Endothelial cell of umbilical vein (primary cell): ENCODE measurements around the gene SRPX. TPM values are rescaled to one million over a fixed set of nuclear protein-coding genes. Genes with fewer than 3 reads are reported as not detected.

ENCODE experiments used
- BruUV-seq: library from RNA; stranded (reverse); fragments of 400-500 nt; replicated peaks from 2 replicates; lab custom pipeline; 2021; lab: Mats Ljungman, UMichigan
- CTCF ChIA-PET: fragments of 300-600, 350-600 bp; sonication (Branson Sonifier 250); formaldehyde crosslinking; loops from one replicate; lab custom pipeline; 2021; ENCODE audit warnings: antibody characterized with exemption, inconsistent platforms; lab: Charles Lee
- POLR2A ChIA-PET: fragments of 300-600, 350-600 bp; sonication (Branson Sonifier 250); formaldehyde crosslinking; loops from one replicate; lab custom pipeline; 2021; ENCODE audit warnings: antibody characterized with exemption, inconsistent platforms; lab: Charles Lee
- DNase-seq: peaks from one replicate; pipeline ENCODE4 v3.0.0-alpha.2; 2011; ENCODE audit warnings: low read depth, low spot score
- FAIRE-seq: peaks from 2 replicates; lab custom pipeline; 2011; peaks lifted over from hg19 to GRCh38; lab: Jason Lieb, UNC
- H2AFZ ChIP-seq: 2 replicates; pipeline ENCODE4 v1.6.0; 2012; ENCODE audit warnings: low read depth, low read length, control low read depth, inconsistent platforms
- H3K27ac ChIP-seq: 2 replicates; pipeline ENCODE4 v1.5.1; 2011; ENCODE audit warnings: low read depth, mild to moderate bottlenecking, control low read depth, low read length, moderate library complexity; ENCODE audit not compliant: insufficient read depth
- H3K27me3 ChIP-seq, 2 experiments: 2 replicates each; pipeline versions ENCODE4 v1.6.0 to v1.6.1; 2011; ENCODE audit warnings: low read length in 2 of 2, mixed read lengths in 1 of 2; ENCODE audit not compliant: control insufficient read depth in 2 of 2, insufficient read depth in 2 of 2
- H3K36me3 ChIP-seq, 2 experiments: 2 replicates in 1 of 2; 3 replicates in 1 of 2; pipeline ENCODE4 v1.5.1; 2011; ENCODE audit warnings: low read length in 2 of 2, mild to moderate bottlenecking in 1 of 2, moderate library complexity in 1 of 2; ENCODE audit not compliant: control insufficient read depth in 2 of 2, insufficient read depth in 2 of 2; ENCODE audit errors: extremely low read depth in 1 of 2
- H3K4me1 ChIP-seq: 3 replicates; pipeline ENCODE4 v1.5.1; 2011; ENCODE audit warnings: mild to moderate bottlenecking, low read length; ENCODE audit not compliant: control insufficient read depth, insufficient read depth; ENCODE audit errors: extremely low read depth
- H3K4me2 ChIP-seq: 2 replicates; pipeline ENCODE4 v1.6.1; 2011; ENCODE audit warnings: low read length, control low read depth, mixed read lengths; ENCODE audit not compliant: insufficient read depth
- H3K4me3 ChIP-seq, 3 experiments: fragments of 200-600 bp in 1 of 3; sonication (generic), shearing (Covaris generic) in 1 of 3; replicated peaks in 1 of 3; 2 replicates each; pipeline ENCODE4 v1.5.1; 2011 to 2016; ENCODE audit warnings: control low read depth in 3 of 3, low read length in 3 of 3, mild to moderate bottlenecking in 2 of 3, inconsistent platforms in 1 of 3, low read depth in 1 of 3, moderate library complexity in 1 of 3; ENCODE audit not compliant: insufficient read depth in 1 of 3
- H3K79me2 ChIP-seq: 2 replicates; pipeline ENCODE4 v1.6.0; 2012; ENCODE audit warnings: low read length, inconsistent platforms; ENCODE audit not compliant: control insufficient read depth, insufficient read depth
- H3K9ac ChIP-seq: replicated peaks from 2 replicates; pipeline ENCODE3; 2011; ENCODE audit warnings: low read length, control low read depth; ENCODE audit not compliant: insufficient read depth; ENCODE audit errors: extremely low read depth
- H3K9me1 ChIP-seq: replicated peaks from 3 replicates; pipeline ENCODE4 v1.6.0; 2011; ENCODE audit warnings: mild to moderate bottlenecking, low read length; ENCODE audit not compliant: control insufficient read depth, insufficient read depth; ENCODE audit errors: extremely low read depth
- H3K9me3 ChIP-seq: replicated peaks from 2 replicates; pipeline ENCODE4 v1.5.1; 2012; ENCODE audit warnings: low read length, inconsistent platforms; ENCODE audit not compliant: control insufficient read depth, insufficient read depth
- H4K20me1 ChIP-seq: replicated peaks from 2 replicates; pipeline ENCODE3; 2011; ENCODE audit warnings: mild to moderate bottlenecking, low read length; ENCODE audit not compliant: control insufficient read depth, insufficient read depth; ENCODE audit errors: extremely low read depth
- EZH2 ChIP-seq: IDR thresholded peaks from 2 replicates; pipeline ENCODE4 v1.6.1; 2012; ENCODE audit warnings: borderline replicate concordance, low read depth, mild to moderate bottlenecking, moderate library complexity, low read length, inconsistent platforms; ENCODE audit not compliant: severe bottlenecking
- FOS ChIP-seq: IDR thresholded peaks from 2 replicates; pipeline ENCODE4 v1.6.1; 2011; ENCODE audit warnings: mild to moderate bottlenecking, low read length, moderate library complexity, borderline replicate concordance; ENCODE audit not compliant: insufficient read depth
- GATA2 ChIP-seq: IDR thresholded peaks from 2 replicates; pipeline ENCODE4 v1.7.0; 2011; ENCODE audit warnings: low read depth, mild to moderate bottlenecking, moderate library complexity, mixed read lengths, low read length; ENCODE audit not compliant: insufficient read length, insufficient read depth
- JUN ChIP-seq: IDR thresholded peaks from 2 replicates; pipeline ENCODE4 v1.6.1; 2011; ENCODE audit warnings: borderline replicate concordance, low read depth; ENCODE audit not compliant: insufficient read length, insufficient read depth
- MAX ChIP-seq: IDR thresholded peaks from 2 replicates; pipeline ENCODE4 v1.6.1; 2011; ENCODE audit not compliant: insufficient read depth, insufficient read length
- MYC ChIP-seq: IDR thresholded peaks from one replicate; pipeline ENCODE4 v1.6.1; 2011; ENCODE audit warnings: mild to moderate bottlenecking, low read depth, low read length
- POLR2A ChIP-seq: IDR thresholded peaks from 2 replicates; pipeline ENCODE4 v1.6.1; 2012; ENCODE audit warnings: low read depth, mild to moderate bottlenecking, control low read depth, low read length
- POLR2AphosphoS5 ChIP-seq: IDR thresholded peaks from 2 replicates; pipeline ENCODE4 v1.6.1; 2012; ENCODE audit warnings: low read depth, mild to moderate bottlenecking, control low read depth, low read length, moderate library complexity; ENCODE audit not compliant: insufficient read depth
- dilution Hi-C: fragments of 300-500 bp; cut with MboI; formaldehyde crosslinking; loops from one replicate; pipeline ENCODE4 v1.15.0; 2019; ENCODE audit warnings: low sequenced_read_pairs; ENCODE audit not compliant: extremely low pct_ligation_motif_present
- intact Hi-C: fragments of 100-400 bp; cut with micrococcal nuclease; formaldehyde crosslinking; loops from one replicate; pipeline ENCODE4 v1.10.0; 2022
- polyA plus RNA-seq, 4 experiments: library from polyadenylated mRNA; depleted of rRNA in 3 of 4; stranded (reverse) in 3 of 4; unstranded in 1 of 4; fragments of >200 nt; gene quantifications; 2 replicates each; pipeline versions ENCODE4 v1.2.1 to v1.2.3, GENCODE V29; 2011 to 2012; ENCODE audit warnings: missing spikeins in 1 of 4
- total RNA-seq: library from RNA; stranded (reverse); gene quantifications from 2 replicates; pipeline ENCODE4 v1.2.3, GENCODE V29; 2021
- TF ChIP-seq, protein P1 (sequence below), 2 donors: IDR thresholded peaks; 1 replicate in 1 of 2; 2 replicates in 1 of 2; pipeline ENCODE4 v1.5.1; 2011; ENCODE audit warnings: low read length in 2 of 2, mild to moderate bottlenecking in 2 of 2, moderate library complexity in 2 of 2, control low read depth in 1 of 2, inconsistent platforms in 1 of 2, low read depth in 1 of 2; ENCODE audit not compliant: insufficient read depth in 1 of 2; ENCODE audit errors: extremely low read depth in 1 of 2

The SRPX gene
- total and polyA plus RNA-seq, 2 donors (not counting 3 experiments of a cell fraction or from before 2014, with no cell fraction given), result 104 to 140 TPM

DNA sequence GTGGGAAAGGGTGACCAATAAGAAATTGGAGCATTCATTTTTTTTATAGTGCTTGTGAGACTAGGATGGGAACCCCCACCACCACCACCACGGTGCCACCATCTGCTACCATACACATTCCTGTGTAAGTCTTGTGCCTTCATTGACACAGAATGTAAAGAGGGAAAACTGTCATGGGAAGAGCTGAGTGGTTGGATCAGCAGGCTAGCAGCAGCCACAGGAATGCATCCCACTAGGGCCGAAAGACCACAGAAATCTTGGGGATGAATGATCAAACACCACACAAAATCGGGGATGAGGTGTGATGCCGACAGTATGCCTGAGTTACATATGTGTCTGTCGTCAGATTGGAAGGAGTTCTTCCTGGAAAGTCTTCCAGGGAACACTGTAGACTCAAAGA is 69.2 kb downstream of the SRPX start:
- no TSS peak for BruUV-seq
- Histone ChIP-seq H3K79me2 (no peaks in the 10 kb centered on the region), H3K9ac (no peak overlapping the region), H3K4me2 (no peak overlapping the region), H4K20me1 (no peaks in the 10 kb centered on the region), H3K27me3 (no peaks in the 10 kb centered on the region), H3K4me1 (no peaks in the 10 kb centered on the region), H3K36me3 (peaks cover 4% of the 10 kb centered on the region in 2 experiments), H2AFZ (no peak overlapping the region), H3K4me3 (no peak overlapping the region), H3K9me3 (no peaks in the 10 kb centered on the region), H3K27ac (no peak overlapping the region), H3K9me1 (no peaks in the 10 kb centered on the region)
- dilution Hi-C loops (no loop called here), intact Hi-C loops (no loop called here)
- DNase-seq (no peak), FAIRE-seq (no peak)
- TF ChIP-seq JUN (no peak), POLR2A (no peak), EZH2 (no peak), FOS (no peak), POLR2AphosphoS5 (no peak), GATA2 (no peak), MAX (no peak), MYC (no peak)
- TF ChIP-seq, protein P1, sequence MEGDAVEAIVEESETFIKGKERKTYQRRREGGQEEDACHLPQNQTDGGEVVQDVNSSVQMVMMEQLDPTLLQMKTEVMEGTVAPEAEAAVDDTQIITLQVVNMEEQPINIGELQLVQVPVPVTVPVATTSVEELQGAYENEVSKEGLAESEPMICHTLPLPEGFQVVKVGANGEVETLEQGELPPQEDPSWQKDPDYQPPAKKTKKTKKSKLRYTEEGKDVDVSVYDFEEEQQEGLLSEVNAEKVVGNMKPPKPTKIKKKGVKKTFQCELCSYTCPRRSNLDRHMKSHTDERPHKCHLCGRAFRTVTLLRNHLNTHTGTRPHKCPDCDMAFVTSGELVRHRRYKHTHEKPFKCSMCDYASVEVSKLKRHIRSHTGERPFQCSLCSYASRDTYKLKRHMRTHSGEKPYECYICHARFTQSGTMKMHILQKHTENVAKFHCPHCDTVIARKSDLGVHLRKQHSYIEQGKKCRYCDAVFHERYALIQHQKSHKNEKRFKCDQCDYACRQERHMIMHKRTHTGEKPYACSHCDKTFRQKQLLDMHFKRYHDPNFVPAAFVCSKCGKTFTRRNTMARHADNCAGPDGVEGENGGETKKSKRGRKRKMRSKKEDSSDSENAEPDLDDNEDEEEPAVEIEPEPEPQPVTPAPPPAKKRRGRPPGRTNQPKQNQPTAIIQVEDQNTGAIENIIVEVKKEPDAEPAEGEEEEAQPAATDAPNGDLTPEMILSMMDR (IDR thresholded peaks at IDR 0.05; ENCODE audit: extremely low read depth in 1 of 2, insufficient read depth in 1 of 2, low read depth in 1 of 2, low read length in 2 of 2), result no peak
- CTCF ChIA-PET, result interaction anchor here (1.3 to 1.4 kb wide), 2 partner anchors 10 to 15 kb away, joined by 4 read pairs; no protein-coding TSS in a partner anchor
- POLR2A ChIA-PET, result no interaction called here
